ENCODE measurements around the gene TBXT. TPM values are rescaled to one million over a fixed set of nuclear protein-coding genes. Genes with fewer than 3 reads are reported as not detected.

The TBXT gene
- total RNA-seq, 4 donors from 2014 or later: 0.17 TPM; not detected in 3

DNA sequence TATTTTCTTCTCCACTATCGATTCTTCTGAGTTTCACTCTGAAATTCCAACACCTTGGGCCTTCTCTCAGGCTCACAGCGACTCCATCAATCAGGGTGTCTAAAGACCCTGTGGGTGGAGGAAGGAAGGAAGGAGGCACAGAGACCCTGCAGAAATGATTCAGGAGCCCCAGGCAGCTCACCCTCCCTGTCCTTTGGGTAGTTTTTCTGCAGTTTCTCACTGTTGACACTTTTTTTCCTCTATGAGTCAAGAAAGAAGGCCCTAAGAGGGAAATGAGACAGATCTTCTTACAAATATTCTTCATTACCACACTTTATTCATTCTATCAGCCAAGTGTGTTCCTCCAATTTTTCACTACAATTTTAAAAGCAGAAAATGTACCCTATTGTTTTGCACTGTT is 34.2 kb upstream of the TBXT start:
- no peak for DNase-seq (ENCODE audit: extremely low spot score)
- no peaks in the 10 kb centered on the region for H3K9me3 ChIP-seq
- no peak for TF ChIP-seq EP300 (IDR thresholded peaks at IDR 0.05)
- TF ChIP-seq POLR2A (IDR thresholded peaks at IDR 0.05; ENCODE audit: low read depth): no peak
- TF ChIP-seq POLR2AphosphoS5 (IDR thresholded peaks at IDR 0.05): no peak
- TF ChIP-seq, protein P1, sequence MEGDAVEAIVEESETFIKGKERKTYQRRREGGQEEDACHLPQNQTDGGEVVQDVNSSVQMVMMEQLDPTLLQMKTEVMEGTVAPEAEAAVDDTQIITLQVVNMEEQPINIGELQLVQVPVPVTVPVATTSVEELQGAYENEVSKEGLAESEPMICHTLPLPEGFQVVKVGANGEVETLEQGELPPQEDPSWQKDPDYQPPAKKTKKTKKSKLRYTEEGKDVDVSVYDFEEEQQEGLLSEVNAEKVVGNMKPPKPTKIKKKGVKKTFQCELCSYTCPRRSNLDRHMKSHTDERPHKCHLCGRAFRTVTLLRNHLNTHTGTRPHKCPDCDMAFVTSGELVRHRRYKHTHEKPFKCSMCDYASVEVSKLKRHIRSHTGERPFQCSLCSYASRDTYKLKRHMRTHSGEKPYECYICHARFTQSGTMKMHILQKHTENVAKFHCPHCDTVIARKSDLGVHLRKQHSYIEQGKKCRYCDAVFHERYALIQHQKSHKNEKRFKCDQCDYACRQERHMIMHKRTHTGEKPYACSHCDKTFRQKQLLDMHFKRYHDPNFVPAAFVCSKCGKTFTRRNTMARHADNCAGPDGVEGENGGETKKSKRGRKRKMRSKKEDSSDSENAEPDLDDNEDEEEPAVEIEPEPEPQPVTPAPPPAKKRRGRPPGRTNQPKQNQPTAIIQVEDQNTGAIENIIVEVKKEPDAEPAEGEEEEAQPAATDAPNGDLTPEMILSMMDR (IDR thresholded peaks at IDR 0.05): no peak
- peaks cover 0 to 6% (median 0%) of the 10 kb centered on the region in 4 donors for H3K27me3 ChIP-seq
- intact Hi-C loops (cut with DNase I): no loop called here
- H3K27ac ChIP-seq (replicated peaks in 1 of 4): no peak overlapping the region
- H3K4me1 ChIP-seq: no peaks in the 10 kb centered on the region
- H3K4me3 ChIP-seq: no peak overlapping the region
- H3K36me3 ChIP-seq: no peaks in the 10 kb centered on the region
- 62% methylated on average over 2 of the region's 2 CpGs for WGBS

DNA sequence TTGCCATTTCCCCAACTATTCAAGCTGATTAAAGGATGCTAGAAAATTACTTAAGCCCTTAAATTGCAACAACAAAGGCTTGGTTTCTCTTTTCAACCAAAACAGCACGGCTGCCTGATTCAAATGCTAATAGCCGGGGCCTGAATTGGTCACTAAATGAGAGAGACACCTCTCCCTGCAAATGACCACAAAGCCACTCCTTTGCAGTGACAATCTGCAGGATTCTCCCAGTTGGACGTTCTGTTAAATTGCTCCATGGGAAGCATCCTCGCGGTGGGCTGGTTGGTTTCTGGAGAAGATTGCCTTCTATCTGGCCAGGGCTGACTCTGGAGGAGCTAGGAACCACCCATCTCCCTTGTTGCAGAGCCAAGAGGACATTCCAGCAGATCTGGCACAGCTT is 29.7 kb upstream of the TBXT start:
- Histone ChIP-seq H3K4me3 (no peak overlapping the region), H3K36me3 (no peaks in the 10 kb centered on the region), H3K9me3 (no peaks in the 10 kb centered on the region), H3K27me3 (peaks cover 0 to 11% (median 0%) of the 10 kb centered on the region in 4 donors), H3K4me1 (peaks cover 0 to 8% (median 6%) of the 10 kb centered on the region in 4 donors), H3K27ac (replicated peaks in 1 of 4) (no peak overlapping the region)
- intact Hi-C loops (cut with DNase I): no loop called here
- no peak for DNase-seq (ENCODE audit: extremely low spot score)
- no peak for TF ChIP-seq POLR2A (IDR thresholded peaks at IDR 0.05; ENCODE audit: low read depth)
- no peak for TF ChIP-seq EP300 (IDR thresholded peaks at IDR 0.05)
- TF ChIP-seq, protein P1 (IDR thresholded peaks at IDR 0.05): no peak
- TF ChIP-seq POLR2AphosphoS5 (IDR thresholded peaks at IDR 0.05): no peak
- 39% methylated on average over 5 of the region's 5 CpGs for WGBS

DNA sequence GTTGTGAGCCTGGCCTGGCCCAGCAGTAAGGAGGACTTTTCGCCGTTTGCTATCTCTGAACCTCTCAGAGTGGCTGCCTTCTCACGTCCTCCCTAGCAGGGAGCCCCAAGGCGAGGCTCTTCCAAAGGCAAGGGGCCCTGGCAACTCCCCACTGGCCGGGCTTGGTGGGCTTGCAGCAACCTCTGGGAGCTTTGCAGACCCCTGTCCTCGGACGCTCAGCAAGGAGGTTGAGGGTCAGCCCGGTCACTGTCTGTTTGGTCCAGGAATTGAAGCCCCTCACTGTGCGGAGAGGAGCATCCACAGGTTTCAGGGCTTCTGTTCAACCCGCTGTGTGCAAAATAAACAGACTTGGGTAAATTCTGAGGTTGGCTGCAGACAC is 28.2 kb upstream of the TBXT start:
- TF ChIP-seq, protein P1 (IDR thresholded peaks at IDR 0.05): no peak
- TF ChIP-seq EP300 (IDR thresholded peaks at IDR 0.05) (no peak), POLR2A (IDR thresholded peaks at IDR 0.05; ENCODE audit: low read depth) (no peak), POLR2AphosphoS5 (IDR thresholded peaks at IDR 0.05) (no peak)
- no peaks in the 10 kb centered on the region for H3K36me3 ChIP-seq
- peaks cover 0 to 8% (median 6%) of the 10 kb centered on the region in 4 donors for H3K4me1 ChIP-seq
- H3K4me3 ChIP-seq: no peak overlapping the region
- intact Hi-C loops (cut with DNase I): no loop called here
- 68% methylated on average over 10 of the region's 10 CpGs for WGBS
- peaks cover 0 to 11% (median 0%) of the 10 kb centered on the region in 4 donors for H3K27me3 ChIP-seq
- H3K9me3 ChIP-seq: no peaks in the 10 kb centered on the region
- no peak overlapping the region for H3K27ac ChIP-seq (replicated peaks in 1 of 4)
- DNase-seq (ENCODE audit: extremely low spot score): no peak

DNA sequence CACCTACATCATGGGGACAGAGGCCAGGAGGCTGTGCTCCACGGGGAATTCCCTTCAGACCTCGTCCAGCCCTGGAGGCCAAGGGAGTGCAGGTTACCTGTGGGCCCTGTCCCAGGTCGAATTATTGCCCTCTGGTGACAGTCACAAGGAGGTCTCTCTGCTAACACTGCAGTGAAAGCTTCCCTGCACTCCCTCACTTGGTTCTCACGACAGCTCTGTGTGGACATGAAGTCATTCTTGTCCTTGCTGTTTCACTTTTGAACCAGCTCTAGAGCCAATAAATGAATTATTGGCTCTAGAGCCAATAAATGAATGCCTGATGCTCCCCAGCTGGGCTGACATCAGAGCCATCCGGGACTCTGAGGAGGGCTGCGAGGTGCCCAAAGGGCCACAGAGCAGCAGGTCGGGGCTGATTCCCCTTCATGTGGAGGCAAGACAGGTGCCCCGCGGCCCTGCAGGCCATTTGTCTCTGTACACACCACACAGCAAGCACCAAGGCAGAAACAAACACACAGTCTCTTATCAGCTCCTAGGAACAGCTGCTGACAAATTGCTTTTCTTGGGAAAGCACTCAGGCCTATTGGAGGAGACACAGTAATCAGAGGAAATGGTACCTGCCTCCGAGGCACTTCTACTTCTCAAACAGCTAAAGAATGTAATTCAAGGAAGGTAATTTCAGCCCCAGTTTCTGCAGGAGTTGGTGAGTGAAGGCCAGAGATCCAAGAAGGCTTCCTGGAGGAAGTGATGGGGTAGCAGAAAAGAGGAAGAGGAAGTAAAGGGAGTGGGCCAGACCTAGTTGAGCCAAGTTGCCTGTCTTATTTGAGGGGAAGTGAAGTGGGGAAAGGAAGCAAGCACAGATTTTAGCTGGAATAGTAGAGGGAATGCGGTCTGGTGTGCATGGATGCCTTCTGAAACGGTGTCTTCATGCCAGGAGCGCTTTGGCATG is 27.5 kb upstream of the TBXT start:
- intact Hi-C loops (cut with DNase I): no loop called here
- WGBS: 48% methylated on average over 13 of the region's 13 CpGs
- Histone ChIP-seq H3K4me1 (peaks cover 0 to 8% (median 6%) of the 10 kb centered on the region in 4 donors), H3K4me3 (no peak overlapping the region), H3K36me3 (no peaks in the 10 kb centered on the region), H3K9me3 (no peaks in the 10 kb centered on the region), H3K27me3 (peaks cover 0 to 11% (median 0%) of the 10 kb centered on the region in 4 donors), H3K27ac (replicated peaks in 1 of 4) (no peak overlapping the region)
- no peak for DNase-seq (ENCODE audit: extremely low spot score)
- TF ChIP-seq POLR2A (IDR thresholded peaks at IDR 0.05; ENCODE audit: low read depth) (no peak), POLR2AphosphoS5 (IDR thresholded peaks at IDR 0.05) (no peak), EP300 (IDR thresholded peaks at IDR 0.05) (no peak)
- TF ChIP-seq, protein P1 (IDR thresholded peaks at IDR 0.05): no peak
